ENCODE results near the gene KLHL7.

DNA sequence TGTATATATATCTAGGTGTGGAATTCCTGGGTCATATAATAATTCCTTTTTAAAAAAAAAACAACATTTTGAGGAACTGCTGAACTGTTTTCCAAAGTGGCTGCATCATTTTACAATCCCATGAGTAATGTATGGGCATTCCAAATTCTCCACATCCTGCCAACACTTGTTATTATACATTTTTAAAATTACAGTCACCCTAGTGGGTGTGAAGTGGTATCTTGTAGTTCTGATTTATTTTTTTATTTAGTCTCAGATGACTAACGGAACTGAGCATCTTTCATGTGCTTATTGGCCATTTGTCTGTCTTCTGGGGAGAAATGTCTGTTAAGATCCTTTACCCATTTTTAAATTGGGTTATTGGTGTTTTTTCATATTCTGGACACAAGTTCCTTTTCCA, 12.0 kb upstream of the KLHL7 start:
- no peak for TF ChIP-seq ZNF70 (CRISPR knock-in tag; IDR thresholded peaks at IDR 0.05)
- TF ChIP-seq, protein P1, sequence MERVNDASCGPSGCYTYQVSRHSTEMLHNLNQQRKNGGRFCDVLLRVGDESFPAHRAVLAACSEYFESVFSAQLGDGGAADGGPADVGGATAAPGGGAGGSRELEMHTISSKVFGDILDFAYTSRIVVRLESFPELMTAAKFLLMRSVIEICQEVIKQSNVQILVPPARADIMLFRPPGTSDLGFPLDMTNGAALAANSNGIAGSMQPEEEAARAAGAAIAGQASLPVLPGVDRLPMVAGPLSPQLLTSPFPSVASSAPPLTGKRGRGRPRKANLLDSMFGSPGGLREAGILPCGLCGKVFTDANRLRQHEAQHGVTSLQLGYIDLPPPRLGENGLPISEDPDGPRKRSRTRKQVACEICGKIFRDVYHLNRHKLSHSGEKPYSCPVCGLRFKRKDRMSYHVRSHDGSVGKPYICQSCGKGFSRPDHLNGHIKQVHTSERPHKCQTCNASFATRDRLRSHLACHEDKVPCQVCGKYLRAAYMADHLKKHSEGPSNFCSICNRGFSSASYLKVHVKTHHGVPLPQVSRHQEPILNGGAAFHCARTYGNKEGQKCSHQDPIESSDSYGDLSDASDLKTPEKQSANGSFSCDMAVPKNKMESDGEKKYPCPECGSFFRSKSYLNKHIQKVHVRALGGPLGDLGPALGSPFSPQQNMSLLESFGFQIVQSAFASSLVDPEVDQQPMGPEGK (CRISPR knock-in tag; IDR thresholded peaks at IDR 0.05; ENCODE audit: borderline replicate concordance), result no peak

Measured in SK-N-SH treated with all-trans-retinoic acid at 6 μM for 48 hours (cell line).